Esophagus (tissue), 2 donors: ENCODE data around the gene IFNK. TPM values are rescaled to one million over a fixed set of nuclear protein-coding genes. Genes with fewer than 3 reads are reported as not detected.

Experiments used
- H3K27ac ChIP-seq, 2 donors: one replicate each; pipeline ENCODE4 v1.5.1; 2013; ENCODE audit warnings: low read depth in 2 of 2, mild to moderate bottlenecking in 2 of 2, inconsistent platforms in 1 of 2, low read length in 1 of 2, moderate library complexity in 1 of 2
- H3K27me3 ChIP-seq, 2 donors: one replicate each; pipeline ENCODE4 v1.6.1; 2013; ENCODE audit warnings: low read length in 2 of 2, control low read depth in 1 of 2, mild to moderate bottlenecking in 1 of 2; ENCODE audit not compliant: insufficient read depth in 2 of 2, control insufficient read depth in 1 of 2
- H3K36me3 ChIP-seq, 2 donors: one replicate each; pipeline ENCODE4 v1.6.1; 2013; ENCODE audit warnings: low read length in 1 of 2; ENCODE audit not compliant: control insufficient read depth in 2 of 2, insufficient read depth in 2 of 2
- H3K4me1 ChIP-seq, 2 donors: one replicate each; pipeline ENCODE4 v1.6.1; 2013; ENCODE audit warnings: low read length in 1 of 2; ENCODE audit not compliant: control insufficient read depth in 2 of 2, insufficient read depth in 2 of 2
- H3K4me3 ChIP-seq, 2 donors: one replicate each; pipeline ENCODE4 v1.5.1; 2013; ENCODE audit warnings: low read length in 2 of 2, mild to moderate bottlenecking in 2 of 2, low read depth in 1 of 2, moderate library complexity in 1 of 2
- H3K9me3 ChIP-seq, 2 donors: one replicate each; pipeline ENCODE4 v1.6.1; 2013; ENCODE audit warnings: mild to moderate bottlenecking in 2 of 2, low read depth in 1 of 2, low read length in 1 of 2, moderate library complexity in 1 of 2; ENCODE audit not compliant: control insufficient read depth in 2 of 2, insufficient read depth in 1 of 2
- WGBS, 2 donors: extraction: QIAGEN DNeasy Blood & Tissue Kit; methylation state at CpG; one replicate each; pipeline ENCODE4 v1.1.7; 2013; 5-methylcytosine and 5-hydroxymethylcytosine counted together
- polyA plus RNA-seq, 2 donors: library from polyadenylated mRNA; stranded (reverse); fragments of 200-250 nt; gene quantifications; one replicate each; pipeline ENCODE4 v1.2.3, GENCODE V29; 2013
- donor health status: healthy with polysubstance abuse.
- donor health status: Bipolar disorder and iron deficiency.

Gene IFNK
- polyA plus RNA-seq, 2 donors: not detected

DNA sequence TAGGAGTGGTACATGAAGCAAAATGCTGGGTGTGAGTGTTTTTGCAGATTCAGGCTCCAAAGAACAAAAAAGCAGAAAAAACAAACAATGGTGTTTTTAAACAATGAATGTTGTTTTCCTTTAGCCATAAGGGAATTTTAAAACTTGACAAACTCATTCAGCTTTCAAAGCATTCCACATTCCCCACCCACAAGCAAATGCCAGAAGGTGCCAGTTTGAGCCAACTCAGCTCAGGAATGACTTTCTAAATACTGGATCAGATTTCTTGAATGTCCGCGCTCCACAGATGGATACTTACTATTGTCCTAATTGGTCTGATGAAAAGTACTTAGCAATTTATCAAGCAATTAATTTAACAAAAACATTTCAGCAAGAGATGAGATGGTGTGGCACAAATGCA is 18.4 kb downstream of the IFNK start:
- Histone ChIP-seq H3K36me3 (no peaks in the 10 kb centered on the region), H3K4me3 (no peak overlapping the region), H3K9me3 (no peaks in the 10 kb centered on the region), H3K4me1 (no peaks in the 10 kb centered on the region), H3K27ac (no peak overlapping the region), H3K27me3 (no peaks in the 10 kb centered on the region)
- WGBS, 2 donors: 51 to 79% methylated on average over 2 of the region's 2 CpGs

GRCh38 chr9:27545471-27545870 is 21.4 kb downstream of the IFNK start:
- Histone ChIP-seq H3K27ac (no peak overlapping the region), H3K4me3 (no peak overlapping the region), H3K36me3 (no peaks in the 10 kb centered on the region), H3K27me3 (no peaks in the 10 kb centered on the region), H3K4me1 (no peaks in the 10 kb centered on the region), H3K9me3 (no peaks in the 10 kb centered on the region)
- WGBS, 2 donors: 55 to 59% methylated on average over 3 of the region's 3 CpGs

GRCh38 chr9:27548055-27548741 is 24.1 kb downstream of the IFNK start:
- WGBS, 2 donors: 42% methylated on average over 10 of the region's 10 CpGs
- Histone ChIP-seq H3K4me1 (no peaks in the 10 kb centered on the region), H3K4me3 (no peak overlapping the region), H3K36me3 (no peaks in the 10 kb centered on the region), H3K9me3 (no peaks in the 10 kb centered on the region), H3K27ac (no peak overlapping the region), H3K27me3 (no peaks in the 10 kb centered on the region)

- Histone ChIP-seq H3K36me3 (no peaks in the 10 kb centered on the region), H3K9me3 (no peaks in the 10 kb centered on the region), H3K4me1 (no peaks in the 10 kb centered on the region), H3K27me3 (no peaks in the 10 kb centered on the region), H3K4me3 (no peak overlapping the region), H3K27ac (no peak overlapping the region)
- WGBS, 2 donors: 76 to 77% methylated on average over 4 of the region's 4 CpGs
These were observed 25.2 kb downstream of the IFNK start for GRCh38 chr9:27549196-27549755.

DNA sequence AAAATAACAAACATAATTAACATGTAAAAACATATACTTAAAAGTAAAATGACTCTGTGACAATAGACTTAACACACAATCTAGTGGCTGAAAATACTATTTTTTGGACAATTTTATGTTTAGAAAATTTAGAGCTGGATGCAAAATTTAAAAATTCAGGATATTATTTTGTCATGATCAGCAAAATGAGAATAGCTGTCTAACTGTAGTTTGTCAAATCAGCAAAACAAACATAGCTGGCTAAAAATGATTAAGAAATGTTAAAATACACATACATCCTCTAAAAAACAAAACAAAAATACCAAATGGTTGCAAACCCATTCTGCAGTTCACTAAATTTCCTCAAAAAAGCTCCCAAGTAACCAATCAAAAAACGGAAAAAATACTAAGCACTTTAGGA is 30.6 kb downstream of the IFNK start:
- H3K36me3 ChIP-seq: peaks cover 2 to 3% of the 10 kb centered on the region in 2 donors

DNA sequence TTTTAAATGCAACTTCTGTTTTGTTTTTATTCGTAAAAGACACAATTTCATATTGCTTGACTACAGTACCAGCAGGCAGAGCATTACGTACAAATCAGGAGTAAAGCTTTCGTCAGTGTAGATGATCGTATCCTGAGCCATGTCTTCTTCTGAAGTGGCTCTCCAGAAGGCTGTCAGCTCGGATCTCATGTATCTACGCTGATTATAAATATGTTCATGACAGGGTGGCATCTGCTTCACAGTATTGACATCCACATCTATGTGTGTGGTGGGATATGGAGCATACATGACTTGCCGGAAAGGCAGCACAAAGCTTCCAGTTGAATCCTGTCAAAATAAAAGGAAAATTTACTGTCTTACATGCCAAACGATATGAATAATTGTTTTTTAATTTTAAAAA is 32.4 kb downstream of the IFNK start:
- Histone ChIP-seq H3K9me3 (no peaks in the 10 kb centered on the region), H3K36me3 (peaks cover 2 to 3% of the 10 kb centered on the region in 2 donors), H3K4me3 (no peak overlapping the region), H3K27ac (no peak overlapping the region), H3K4me1 (no peaks in the 10 kb centered on the region), H3K27me3 (no peaks in the 10 kb centered on the region)
- WGBS, 2 donors: 90 to 93% methylated on average over 8 of the region's 8 CpGs

More for the DNA sequence above, 30.6 kb downstream of the IFNK start:
- Histone ChIP-seq H3K4me1 (no peaks in the 10 kb centered on the region), H3K27ac (no peak overlapping the region), H3K4me3 (no peak overlapping the region), H3K9me3 (no peaks in the 10 kb centered on the region), H3K27me3 (no peaks in the 10 kb centered on the region)
- 96 to 100% methylated on average over 1 of the region's 1 CpG for WGBS, 2 donors

- no peak overlapping the region for H3K4me3 ChIP-seq
- H3K36me3 ChIP-seq: peaks cover 2 to 3% of the 10 kb centered on the region in 2 donors
These were observed 34.2 kb downstream of the IFNK start for GRCh38 chr9:27558307-27558706.

DNA sequence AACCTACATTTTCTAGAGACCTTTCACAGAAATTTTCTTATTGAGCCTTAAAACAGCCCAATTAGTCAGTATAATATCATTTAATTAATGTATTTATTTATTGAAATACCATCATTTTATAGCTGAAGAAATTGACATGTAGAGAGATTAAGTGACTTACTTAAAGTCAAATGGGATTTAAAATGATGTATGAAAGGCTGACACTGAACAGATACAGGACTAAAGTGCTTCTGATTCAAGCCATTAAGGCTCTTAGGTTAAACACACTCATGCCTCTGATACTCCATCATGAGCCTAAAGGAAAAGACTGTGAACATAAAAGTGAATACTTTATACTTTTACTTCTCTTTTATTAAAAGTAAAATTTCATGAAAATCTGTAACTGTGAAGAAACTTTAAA is 36.4 kb downstream of the IFNK start:
- Histone ChIP-seq H3K9me3 (no peaks in the 10 kb centered on the region), H3K36me3 (peaks cover under 1 to 3% of the 10 kb centered on the region in 2 donors), H3K4me3 (no peak overlapping the region), H3K27me3 (no peaks in the 10 kb centered on the region), H3K4me1 (no peaks in the 10 kb centered on the region), H3K27ac (no peak overlapping the region)

More at GRCh38 chr9:27558307-27558706, 34.2 kb downstream of the IFNK start:
- Histone ChIP-seq H3K9me3 (no peaks in the 10 kb centered on the region), H3K4me1 (no peaks in the 10 kb centered on the region), H3K27me3 (no peaks in the 10 kb centered on the region), H3K27ac (no peak overlapping the region)

- Histone ChIP-seq H3K36me3 (no peaks in the 10 kb centered on the region), H3K4me3 (no peak overlapping the region), H3K9me3 (no peaks in the 10 kb centered on the region), H3K27me3 (no peaks in the 10 kb centered on the region), H3K4me1 (no peaks in the 10 kb centered on the region), H3K27ac (no peak overlapping the region)
- 64% methylated on average over 3 of the region's 3 CpGs for WGBS, 2 donors
These were observed 37.6 kb downstream of the IFNK start for GRCh38 chr9:27561685-27562084.
